Uterus (tissue), 4 donors: ENCODE results near the gene UNKL. TPM values are rescaled to one million over a fixed set of nuclear protein-coding genes. Genes with fewer than 3 reads are reported as not detected.
A peak's percentile ranks its signal among the peaks of the same experiment; 100 is the strongest.

ENCODE experiments used
- DNase-seq, 2 donors: peaks; one replicate each; pipeline ENCODE4 v3.0.0-alpha.2; 2019 to 2020
- H3K27ac ChIP-seq, 2 donors: fragments of 200-600 bp; sonication (generic); 1 replicate in 1 of 2; 2 replicates in 1 of 2; pipeline ENCODE4 v1.5.1; 2016 to 2018
- H3K27me3 ChIP-seq, 2 donors: fragments of 200-600 bp; sonication (generic); one replicate each; pipeline ENCODE4 v1.5.1; 2018 to 2019; ENCODE audit warnings: control low read depth in 1 of 2
- H3K36me3 ChIP-seq, 2 donors: fragments of 200-600 bp; sonication (generic); one replicate each; pipeline ENCODE4 v1.5.1; 2019; ENCODE audit warnings: control low read depth in 1 of 2
- H3K4me1 ChIP-seq, 2 donors: fragments of 200-600 bp; sonication (generic); one replicate each; pipeline ENCODE4 v1.5.1; 2018 to 2019; ENCODE audit warnings: control low read depth in 1 of 2
- H3K4me3 ChIP-seq, 2 donors: fragments of 200-600 bp; sonication (generic); 1 replicate in 1 of 2; 2 replicates in 1 of 2; pipeline ENCODE4 v1.5.1; 2018 to 2019; ENCODE audit warnings: mild to moderate bottlenecking in 1 of 2
- H3K9me3 ChIP-seq, 2 donors: fragments of 200-600 bp; sonication (generic); one replicate each; pipeline ENCODE4 v1.5.1; 2019; ENCODE audit warnings: control low read depth in 1 of 2
- POLR2A ChIP-seq, 2 donors: fragments of 450-650 bp; IDR thresholded peaks; one replicate each; pipeline ENCODE4 v1.6.1; 2016; ENCODE audit warnings: antibody characterized with exemption in 2 of 2, mild to moderate bottlenecking in 1 of 2, moderate library complexity in 1 of 2
- intact Hi-C: fragments of 100-400 bp; cut with DNase I; formaldehyde crosslinking; loops from one replicate; pipeline ENCODE4 v1.15.1; 2023; ENCODE audit warnings: low total_unique reads
- total RNA-seq, 4 donors: library from RNA; depleted of rRNA in 3 of 4; stranded (reverse); fragments of >200 nt in 3 of 4; gene quantifications; one replicate each; pipeline versions ENCODE4 v1.1.0 to v1.2.4, GENCODE V29; 2014 to 2023
- TF ChIP-seq, protein P1 (sequence below), 4 experiments: fragments of 200-600 bp in 2 of 4; fragments of 450-650 bp in 2 of 4; sonication (generic) in 2 of 4; IDR thresholded peaks; one replicate each; pipeline ENCODE4 v1.5.1; 2016 to 2019; ENCODE audit warnings: antibody characterized with exemption in 4 of 4, mild to moderate bottlenecking in 2 of 4, moderate library complexity in 1 of 4
- donor health status: DM: yes; HTN: yes; CAD: no.

UNKL gene
- total RNA-seq, 4 donors from 2014 or later: 13.5 to 63.3 (median 27.6) TPM

- TF ChIP-seq POLR2A (IDR thresholded peaks at IDR 0.05): peak; percentile 41 to 74
- TF ChIP-seq, protein P1, sequence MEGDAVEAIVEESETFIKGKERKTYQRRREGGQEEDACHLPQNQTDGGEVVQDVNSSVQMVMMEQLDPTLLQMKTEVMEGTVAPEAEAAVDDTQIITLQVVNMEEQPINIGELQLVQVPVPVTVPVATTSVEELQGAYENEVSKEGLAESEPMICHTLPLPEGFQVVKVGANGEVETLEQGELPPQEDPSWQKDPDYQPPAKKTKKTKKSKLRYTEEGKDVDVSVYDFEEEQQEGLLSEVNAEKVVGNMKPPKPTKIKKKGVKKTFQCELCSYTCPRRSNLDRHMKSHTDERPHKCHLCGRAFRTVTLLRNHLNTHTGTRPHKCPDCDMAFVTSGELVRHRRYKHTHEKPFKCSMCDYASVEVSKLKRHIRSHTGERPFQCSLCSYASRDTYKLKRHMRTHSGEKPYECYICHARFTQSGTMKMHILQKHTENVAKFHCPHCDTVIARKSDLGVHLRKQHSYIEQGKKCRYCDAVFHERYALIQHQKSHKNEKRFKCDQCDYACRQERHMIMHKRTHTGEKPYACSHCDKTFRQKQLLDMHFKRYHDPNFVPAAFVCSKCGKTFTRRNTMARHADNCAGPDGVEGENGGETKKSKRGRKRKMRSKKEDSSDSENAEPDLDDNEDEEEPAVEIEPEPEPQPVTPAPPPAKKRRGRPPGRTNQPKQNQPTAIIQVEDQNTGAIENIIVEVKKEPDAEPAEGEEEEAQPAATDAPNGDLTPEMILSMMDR (IDR thresholded peaks at IDR 0.05): peak in 2 of 4 experiments; percentile 17 to 25
- peak within 1 kb of the TSS; percentile 50 to 83 for H3K4me3 ChIP-seq
- H3K9me3 ChIP-seq: no peaks in the 10 kb centered on the region
- H3K4me1 ChIP-seq: peaks cover 7 to 9% of the 10 kb centered on the region in 2 donors
- no peaks in the 10 kb centered on the region for H3K27me3 ChIP-seq
- intact Hi-C loops: no loop called here
- H3K36me3 ChIP-seq: no peaks in the 10 kb centered on the region
- H3K27ac ChIP-seq: peak within 1 kb of the TSS; percentile 9 to 58
- peak; percentile 77 to 83 for DNase-seq
These were observed 62.7 kb downstream of the UNKL start, which contains the start of the genes GNPTG and TSR3 for GRCh38 chr16:1351582-1352362. Gene GNPTG, plus strand, starts transcription at chr16:1351931. Its CDS starts 35 bp downstream, at chr16:1351966. Gene TSR3, minus strand, starts transcription at chr16:1351878. Its CDS starts 74 bp downstream, at chr16:1351804.

DNA sequence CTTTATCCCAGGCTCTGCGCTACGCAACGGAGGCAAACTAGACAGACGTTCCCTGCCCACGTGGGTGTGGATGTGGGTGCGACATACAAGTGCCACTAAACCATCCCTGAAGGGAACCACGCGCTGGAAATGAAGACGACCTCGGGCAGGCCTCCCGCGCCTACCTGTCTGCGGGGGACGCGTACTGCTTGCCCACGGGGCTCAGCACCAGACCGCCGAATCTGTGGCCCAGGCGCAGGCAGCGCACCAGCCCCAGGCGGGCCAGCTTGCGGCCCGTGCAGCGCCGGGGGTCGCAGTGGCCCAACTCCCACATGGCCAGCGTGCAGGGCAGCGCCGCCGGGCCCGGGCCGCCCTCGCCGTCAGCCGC is 63.3 kb downstream of the UNKL start:
- Histone ChIP-seq H3K27ac (peak overlapping the region; percentile 9 to 58), H3K4me1 (peaks cover 7 to 9% of the 10 kb centered on the region in 2 donors), H3K9me3 (no peaks in the 10 kb centered on the region), H3K4me3 (peak overlapping the region; percentile 50 to 83), H3K36me3 (no peaks in the 10 kb centered on the region), H3K27me3 (no peaks in the 10 kb centered on the region)
- DNase-seq: no peak
- TF ChIP-seq, protein P1 (IDR thresholded peaks at IDR 0.05): no peak
- TF ChIP-seq POLR2A (IDR thresholded peaks at IDR 0.05): no peak
- intact Hi-C loops: no loop called here

DNA sequence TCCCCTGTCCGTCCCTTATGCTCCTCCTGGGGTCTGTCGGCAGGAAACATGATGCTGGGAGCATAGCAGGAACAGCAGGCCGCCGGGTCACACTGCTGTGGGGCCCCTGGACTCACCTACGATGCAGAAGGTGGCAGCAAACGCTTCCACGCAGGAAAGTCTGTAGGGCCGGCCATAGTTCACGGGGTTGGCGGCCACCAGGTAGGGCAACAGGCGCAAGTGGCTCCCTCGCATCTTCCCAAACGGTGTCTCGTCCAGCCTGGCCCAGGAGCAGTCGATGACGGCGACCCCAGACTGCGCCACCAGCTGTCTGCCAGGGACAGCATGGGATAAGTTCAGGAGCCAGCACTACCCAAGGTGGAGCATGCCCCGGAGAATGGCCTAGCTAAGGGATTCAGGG is 63.8 kb downstream of the UNKL start:
- intact Hi-C loops: no loop called here

GRCh38 chr16:1349951-1350350 is 64.6 kb downstream of the UNKL start:
- no peak overlapping the region for H3K27ac ChIP-seq
- H3K4me3 ChIP-seq: no peak overlapping the region
- no peaks in the 10 kb centered on the region for H3K27me3 ChIP-seq
- no peaks in the 10 kb centered on the region for H3K9me3 ChIP-seq
- no peak for DNase-seq
- peaks cover 7 to 9% of the 10 kb centered on the region in 2 donors for H3K4me1 ChIP-seq
- H3K36me3 ChIP-seq: no peaks in the 10 kb centered on the region
- TF ChIP-seq, protein P1 (IDR thresholded peaks at IDR 0.05): no peak
- TF ChIP-seq POLR2A (IDR thresholded peaks at IDR 0.05): no peak
- intact Hi-C loops: no loop called here

More for the DNA sequence above, 63.8 kb downstream of the UNKL start:
- no peak overlapping the region for H3K27ac ChIP-seq
- peak overlapping the region; percentile 50 to 83 for H3K4me3 ChIP-seq
- TF ChIP-seq, protein P1 (IDR thresholded peaks at IDR 0.05): no peak
- TF ChIP-seq POLR2A (IDR thresholded peaks at IDR 0.05): no peak
- no peaks in the 10 kb centered on the region for H3K9me3 ChIP-seq
- H3K36me3 ChIP-seq: no peaks in the 10 kb centered on the region
- H3K4me1 ChIP-seq: peaks cover 7 to 9% of the 10 kb centered on the region in 2 donors
- DNase-seq: no peak
- H3K27me3 ChIP-seq: no peaks in the 10 kb centered on the region

DNA sequence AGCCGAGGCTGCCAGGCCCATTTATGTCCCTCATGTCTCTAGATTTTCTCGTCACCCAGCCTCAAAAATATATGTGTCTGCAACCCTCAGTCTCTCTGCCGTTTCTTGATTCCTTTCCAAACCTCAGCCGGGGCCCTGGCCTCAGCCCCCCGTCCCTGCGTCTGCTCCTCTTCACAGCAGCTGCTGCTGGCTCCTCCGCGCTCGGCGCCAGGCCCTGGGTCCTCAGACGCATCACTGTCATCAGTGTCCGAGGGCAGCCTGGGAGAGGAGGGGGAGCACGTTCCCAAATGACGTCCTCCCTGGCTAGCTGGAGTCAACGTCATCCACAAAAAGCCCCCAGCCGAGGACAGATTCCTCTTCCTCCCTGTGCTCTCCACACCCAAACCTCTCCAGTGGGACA is 65.2 kb downstream of the UNKL start:
- intact Hi-C loops: no loop called here
- H3K4me1 ChIP-seq: peaks cover 7 to 9% of the 10 kb centered on the region in 2 donors
- no peak overlapping the region for H3K27ac ChIP-seq
- no peaks in the 10 kb centered on the region for H3K27me3 ChIP-seq
- no peaks in the 10 kb centered on the region for H3K9me3 ChIP-seq
- no peak overlapping the region for H3K4me3 ChIP-seq
- TF ChIP-seq POLR2A (IDR thresholded peaks at IDR 0.05): no peak
- TF ChIP-seq, protein P1 (IDR thresholded peaks at IDR 0.05): no peak
- DNase-seq: no peak
- no peaks in the 10 kb centered on the region for H3K36me3 ChIP-seq
